HCT116 (cell line): ENCODE data around the gene SLC25A17. TPM values are rescaled to one million over a fixed set of nuclear protein-coding genes. Genes with fewer than 3 reads are reported as not detected.

Source experiments
- ATAC-seq: fragments of 200-7000 bp; cut with Tn5 transposase; 2 replicates; pipeline ENCODE4 v1.9.1; 2020; ENCODE audit warnings: mild to moderate bottlenecking, moderate library complexity
- BruUV-seq: library from RNA; stranded (reverse); fragments of 400-500 nt; replicated peaks from 2 replicates; lab custom pipeline; 2021; lab: Mats Ljungman, UMichigan
- CTCF ChIA-PET: fragments of 300-600 bp; sonication (Branson Sonifier 250); formaldehyde crosslinking; loops from one replicate; lab custom pipeline; 2021; ENCODE audit warnings: antibody characterized with exemption; lab: Charles Lee
- POLR2A ChIA-PET: fragments of 300-600, 350-600 bp; sonication (Branson Sonifier 250); formaldehyde crosslinking; loops from one replicate; lab custom pipeline; 2021; ENCODE audit warnings: antibody characterized with exemption; lab: Charles Lee
- RAD21 ChIA-PET, 2 experiments: fragments of 300-600 bp; sonication (Branson Sonifier 250); formaldehyde crosslinking; loops; one replicate each; lab custom pipeline; 2023; ENCODE audit warnings: low total read pairs in 2 of 2; ENCODE audit not compliant: uncharacterized antibody in 2 of 2, unreplicated experiment in 2 of 2, low non-redundant PET in 1 of 2; lab: Charles Lee
- DNase-seq: peaks from one replicate; pipeline ENCODE4 v3.0.0-alpha.2; 2010; ENCODE audit warnings: low read depth, low spot score
- H2AFZ ChIP-seq: fragments of 200-600 bp; shearing (Covaris generic), sonication (generic); 2 replicates; pipeline ENCODE4 v1.6.1; 2017; ENCODE audit warnings: low read depth, mixed run types, mixed read lengths, antibody characterized with exemption, low read length; ENCODE audit not compliant: poor library complexity, severe bottlenecking
- H3K27ac ChIP-seq: 2 replicates; pipeline ENCODE4 v1.5.1; 2012; ENCODE audit warnings: low read depth, low read length
- H3K27me3 ChIP-seq: fragments of 200-600 bp; sonication (generic); 2 replicates; pipeline ENCODE4 v1.6.1; 2016; ENCODE audit warnings: mixed run types, low read length, mixed read lengths; ENCODE audit not compliant: insufficient read depth
- H3K36me3 ChIP-seq, 2 experiments: fragments of 200-500 bp in 1 of 2; fragments of 200-600 bp in 1 of 2; sonication (Bioruptor generic) in 1 of 2; sonication (generic) in 1 of 2; 2 replicates each; pipeline versions ENCODE4 v1.5.1 to v1.6.1; 2014 to 2016; ENCODE audit warnings: low read length in 2 of 2, inconsistent platforms in 1 of 2, mixed read lengths in 1 of 2, mixed run types in 1 of 2; ENCODE audit not compliant: insufficient read depth in 2 of 2, control insufficient read depth in 1 of 2
- H3K4me1 ChIP-seq, 2 experiments: fragments of 200-600 bp in 1 of 2; sonication (generic) in 1 of 2; 2 replicates each; pipeline versions ENCODE4 v1.5.1 to v1.6.1; 2012 to 2017; ENCODE audit warnings: low read length in 2 of 2, inconsistent platforms in 1 of 2, mild to moderate bottlenecking in 1 of 2, mixed read lengths in 1 of 2, mixed run types in 1 of 2, moderate library complexity in 1 of 2; ENCODE audit not compliant: insufficient read depth in 2 of 2, control insufficient read depth in 1 of 2
- H3K4me2 ChIP-seq: fragments of 200-600 bp; sonication (generic); 2 replicates; pipeline ENCODE4 v1.6.1; 2017; ENCODE audit warnings: mixed run types, low read length, mixed read lengths
- H3K4me3 ChIP-seq, 2 experiments: fragments of 200-600 bp in 1 of 2; sonication (generic) in 1 of 2; replicated peaks in 1 of 2; 2 replicates each; pipeline ENCODE4 v1.5.1; 2011 to 2016; ENCODE audit warnings: low read length in 2 of 2, control low read depth in 1 of 2, low read depth in 1 of 2, mild to moderate bottlenecking in 1 of 2, mixed read lengths in 1 of 2, mixed run types in 1 of 2
- H3K79me2 ChIP-seq: fragments of 200-600 bp; sonication (generic); 2 replicates; pipeline ENCODE4 v1.6.1; 2017; ENCODE audit warnings: mild to moderate bottlenecking, mixed run types, low read length, moderate library complexity, mixed read lengths; ENCODE audit not compliant: insufficient read depth
- H3K9ac ChIP-seq: fragments of 200-600 bp; sonication (generic); 2 replicates; pipeline ENCODE4 v1.6.1; 2016; ENCODE audit warnings: low read length, mixed read lengths
- H3K9me2 ChIP-seq: fragments of 200-600 bp; sonication (generic), shearing (Covaris generic); 2 replicates; pipeline ENCODE4 v1.6.1; 2017; ENCODE audit warnings: mixed run types, mild to moderate bottlenecking, moderate library complexity; ENCODE audit not compliant: insufficient read depth
- H3K9me3 ChIP-seq, 2 experiments: fragments of 200-500 bp in 1 of 2; fragments of 200-600 bp in 1 of 2; sonication (Bioruptor generic) in 1 of 2; sonication (generic) in 1 of 2; 2 replicates each; pipeline ENCODE4 v1.6.1; 2014 to 2017; ENCODE audit warnings: low read length in 2 of 2, mixed read lengths in 2 of 2, inconsistent platforms in 1 of 2, low read depth in 1 of 2, mild to moderate bottlenecking in 1 of 2, mixed run types in 1 of 2, moderate library complexity in 1 of 2; ENCODE audit not compliant: control insufficient read depth in 1 of 2, insufficient read depth in 1 of 2
- H4K20me1 ChIP-seq: fragments of 200-600 bp; sonication (generic), shearing (Covaris generic); 2 replicates; pipeline ENCODE4 v1.6.1; 2017; ENCODE audit warnings: mixed run types, mild to moderate bottlenecking, moderate library complexity; ENCODE audit not compliant: insufficient read depth
- CBX3 ChIP-seq: IDR thresholded peaks from 2 replicates; pipeline ENCODE4 v1.6.1; 2012; ENCODE audit warnings: low read depth
- CEBPB ChIP-seq: IDR thresholded peaks from 2 replicates; pipeline ENCODE4 v1.6.1; 2012; ENCODE audit warnings: low read depth
- ELF1 ChIP-seq: IDR thresholded peaks from 2 replicates; pipeline ENCODE4 v1.6.1; 2012; ENCODE audit warnings: low read depth, borderline replicate concordance
- POLR2A ChIP-seq: IDR thresholded peaks from 2 replicates; pipeline ENCODE4 v1.7.0; 2011; ENCODE audit warnings: borderline replicate concordance; ENCODE audit not compliant: insufficient read depth, insufficient read length; ENCODE audit errors: extremely low read depth
- REST ChIP-seq: IDR thresholded peaks from 2 replicates; pipeline ENCODE4 v1.6.1; 2012; ENCODE audit warnings: low read depth
- SIN3A ChIP-seq: IDR thresholded peaks from 2 replicates; pipeline ENCODE4 v1.6.1; 2012; ENCODE audit warnings: low read depth
- SRF ChIP-seq: IDR thresholded peaks from 2 replicates; pipeline ENCODE4 v1.6.1; 2012; ENCODE audit warnings: low read depth
- ZNF274 ChIP-seq: fragments of 200-500 bp; sonication (Bioruptor generic); IDR thresholded peaks from 2 replicates; pipeline ENCODE4 v1.6.1; 2014; ENCODE audit warnings: mild to moderate bottlenecking, low read depth, low read length, inconsistent platforms
- intact Hi-C: fragments of 100-400 bp; cut with micrococcal nuclease; formaldehyde crosslinking; loops from 2 replicates; pipeline ENCODE4 v1.10.0; 2022
- total RNA-seq: library from RNA; stranded (reverse); gene quantifications from one replicate; pipeline ENCODE4 v1.2.1, GENCODE V29; 2021; ENCODE audit not compliant: unreplicated experiment

SLC25A17 gene
- total RNA-seq, 1 experiment from 2014 or later = 16.6 TPM

- H3K9me3 ChIP-seq = no peaks in the 10 kb centered on the region
- H3K4me1 ChIP-seq = peaks cover 9 to 15% of the 10 kb centered on the region in 2 experiments
- DNase-seq = no peak
- H3K4me2 ChIP-seq = peak overlapping the region; percentile 87
- TF ChIP-seq ZNF274 (no peak), SIN3A (no peak), CEBPB (no peak), SRF (no peak), CBX3 (no peak), ELF1 (no peak), POLR2A (no peak), REST (no peak)
- TF ChIP-seq, all 23 proteins: peak for 0
- Histone ChIP-seq H3K9me2 (no peaks in the 10 kb centered on the region), H3K27ac (peak overlapping the region; percentile 92; the same call in 1 of the 2 replicates), H3K9ac (peak overlapping the region; percentile 99), H3K4me3 (peak overlapping the region; percentile 99), H2AFZ (no peak overlapping the region), H4K20me1 (peaks cover 15% of the 10 kb centered on the region; the same call in 1 of the 2 replicates), H3K36me3 (peaks cover 9% of the 10 kb centered on the region in 2 experiments; a peak in 3 of 4 replicates), H3K79me2 (peaks cover 95% of the 10 kb centered on the region), H3K27me3 (no peaks in the 10 kb centered on the region)
- intact Hi-C loops = no loop called here
- no peak for ATAC-seq
- TSS peak; percentile 37 for BruUV-seq
- CTCF ChIA-PET = no interaction called here
- RAD21 ChIA-PET = no interaction called here
- POLR2A ChIA-PET = no interaction called here
These were observed 36.2 kb upstream of the SLC25A17 start for GRCh38 chr22:40855071-40855978.
